HEK293T (cell line): ENCODE data around the gene RASSF3.

Source experiments
- CTCF ChIA-PET: fragments of 350-600 bp; formaldehyde crosslinking; extraction: SDS; loops from one replicate; lab custom pipeline; 2021; ENCODE audit warnings: antibody characterized with exemption, inconsistent platforms; lab: Yijun Ruan, JAX
- POLR2A ChIA-PET: fragments of 350-600 bp; formaldehyde crosslinking; extraction: SDS; loops from one replicate; lab custom pipeline; 2020; ENCODE audit warnings: antibody characterized with exemption, inconsistent platforms; lab: Yijun Ruan, JAX
- DNase-seq: peaks from one replicate; pipeline ENCODE4 v3.0.0; 2012; ENCODE audit warnings: mixed read lengths; ENCODE audit errors: extremely low spot score
- ARNT ChIP-seq: fragments of 450-650 bp; IDR thresholded peaks from 2 replicates; pipeline ENCODE4 v1.6.1; 2017; ENCODE audit warnings: mild to moderate bottlenecking
- BHLHE40 ChIP-seq: fragments of 450-650 bp; IDR thresholded peaks from 2 replicates; pipeline ENCODE4 v1.6.1; 2016; ENCODE audit warnings: mild to moderate bottlenecking, moderate library complexity, borderline replicate concordance
- CTBP1 ChIP-seq: fragments of 450-650 bp; IDR thresholded peaks from 2 replicates; pipeline ENCODE4 v1.6.1; 2016; ENCODE audit warnings: borderline replicate concordance
- ELF4 ChIP-seq: fragments of 450-650 bp; IDR thresholded peaks from 2 replicates; pipeline ENCODE4 v1.6.1; 2017; ENCODE audit warnings: antibody characterized with exemption
- FOXA1 ChIP-seq: fragments of 450-650 bp; IDR thresholded peaks from 2 replicates; pipeline ENCODE4 v1.6.1; 2016; ENCODE audit warnings: mild to moderate bottlenecking
- FOXK2 ChIP-seq: fragments of 450-650 bp; IDR thresholded peaks from 2 replicates; pipeline ENCODE4 v1.6.1; 2016; ENCODE audit warnings: mild to moderate bottlenecking
- FOXM1 ChIP-seq: fragments of 450-650 bp; IDR thresholded peaks from 2 replicates; pipeline ENCODE4 v1.6.1; 2017; ENCODE audit warnings: mild to moderate bottlenecking, borderline replicate concordance
- HDGF ChIP-seq: fragments of 450-650 bp; IDR thresholded peaks from 2 replicates; pipeline ENCODE4 v1.6.1; 2017; ENCODE audit warnings: antibody characterized with exemption, borderline replicate concordance
- L3MBTL2 ChIP-seq: fragments of 450-650 bp; conservative IDR thresholded peaks from 2 replicates; pipeline ENCODE4 v1.6.1; 2016; ENCODE audit warnings: mild to moderate bottlenecking
- LEF1 ChIP-seq: fragments of 450-650 bp; IDR thresholded peaks from 2 replicates; pipeline ENCODE4 v1.6.1; 2017; ENCODE audit warnings: mild to moderate bottlenecking, borderline replicate concordance
- NFRKB ChIP-seq: fragments of 450-650 bp; IDR thresholded peaks from 2 replicates; pipeline ENCODE4 v1.6.1; 2016; ENCODE audit warnings: mild to moderate bottlenecking, moderate library complexity
- PKNOX1 ChIP-seq: fragments of 450-650 bp; IDR thresholded peaks from 2 replicates; pipeline ENCODE4 v1.6.1; 2016
- SP1 ChIP-seq: fragments of 450-650 bp; IDR thresholded peaks from 2 replicates; pipeline ENCODE4 v1.6.1; 2017
- SUZ12 ChIP-seq: fragments of 450-650 bp; IDR thresholded peaks from 2 replicates; pipeline ENCODE4 v1.6.1; 2016; ENCODE audit warnings: mild to moderate bottlenecking
- TARDBP ChIP-seq: fragments of 450-650 bp; IDR thresholded peaks from 2 replicates; pipeline ENCODE4 v1.6.1; 2016
- ZNF384 ChIP-seq: fragments of 450-650 bp; IDR thresholded peaks from 2 replicates; pipeline ENCODE4 v1.6.1; 2016

Gene RASSF3

GRCh38 chr12:64636856-64637255, 26.6 kb downstream of the RASSF3 start:
- ChIA-PET POLR2A (no interaction called here), CTCF (no interaction called here)
- no peak for DNase-seq
- TF ChIP-seq TARDBP (no peak), ELF4 (no peak), FOXM1 (no peak), ZNF384 (no peak), BHLHE40 (no peak), L3MBTL2 (no peak), ARNT (no peak), SP1 (no peak), FOXA1 (no peak), PKNOX1 (no peak), NFRKB (no peak), LEF1 (no peak), CTBP1 (no peak), FOXK2 (no peak)

GRCh38 chr12:64639466-64639865, 29.2 kb downstream of the RASSF3 start:
- CTCF ChIA-PET = no interaction called here
- POLR2A ChIA-PET = no interaction called here
- DNase-seq = no peak
- TF ChIP-seq FOXA1 (no peak), SP1 (no peak), LEF1 (no peak), FOXM1 (no peak), ZNF384 (no peak), ELF4 (no peak), FOXK2 (no peak), SUZ12 (no peak), HDGF (no peak), PKNOX1 (no peak), TARDBP (no peak), CTBP1 (no peak), BHLHE40 (no peak), L3MBTL2 (no peak), NFRKB (no peak), ARNT (no peak)

GRCh38 chr12:64646318-64646717, 36.0 kb downstream of the RASSF3 start:
- DNase-seq = no peak
- ChIA-PET POLR2A (no interaction called here), CTCF (no interaction called here)
- TF ChIP-seq L3MBTL2 (no peak), FOXM1 (no peak), BHLHE40 (no peak), FOXK2 (no peak), TARDBP (no peak), NFRKB (no peak), HDGF (no peak), ARNT (no peak), LEF1 (no peak), PKNOX1 (no peak), ZNF384 (no peak), SUZ12 (no peak)

- DNase-seq = no peak
- ChIA-PET POLR2A (no interaction called here), CTCF (interaction anchor here (0.6 to 0.7 kb wide), 2 partner anchors 24 to 29 kb away, joined by 3 read pairs; no protein-coding TSS in a partner anchor)
- TF ChIP-seq ELF4 (no peak), PKNOX1 (no peak), NFRKB (no peak), TARDBP (no peak), FOXM1 (no peak), L3MBTL2 (no peak), ARNT (no peak), SUZ12 (no peak), CTBP1 (no peak), SP1 (no peak), LEF1 (no peak), ZNF384 (no peak), FOXA1 (no peak), HDGF (no peak), BHLHE40 (no peak)
Measured at GRCh38 chr12:64649487-64649886, 39.2 kb downstream of the RASSF3 start.

- TF ChIP-seq BHLHE40 (no peak), L3MBTL2 (no peak), PKNOX1 (no peak), HDGF (no peak), FOXA1 (no peak), SP1 (no peak), CTBP1 (no peak), NFRKB (no peak), ZNF384 (no peak), LEF1 (no peak), SUZ12 (no peak), ELF4 (no peak), FOXM1 (no peak), TARDBP (no peak), FOXK2 (no peak), ARNT (no peak)
- CTCF ChIA-PET = no interaction called here
- POLR2A ChIA-PET = no interaction called here
- DNase-seq = no peak
Measured at GRCh38 chr12:64650762-64651161, 40.5 kb downstream of the RASSF3 start.
